Left forelimb (tissue), 1 donor: Measurements from ENCODE around the gene STK25.

ENCODE experiments used
- DNase-seq: peaks from one replicate; pipeline ENCODE4 v3.0.0-alpha.2; 2018; ENCODE audit warnings: low spot score

The STK25 gene

DNA sequence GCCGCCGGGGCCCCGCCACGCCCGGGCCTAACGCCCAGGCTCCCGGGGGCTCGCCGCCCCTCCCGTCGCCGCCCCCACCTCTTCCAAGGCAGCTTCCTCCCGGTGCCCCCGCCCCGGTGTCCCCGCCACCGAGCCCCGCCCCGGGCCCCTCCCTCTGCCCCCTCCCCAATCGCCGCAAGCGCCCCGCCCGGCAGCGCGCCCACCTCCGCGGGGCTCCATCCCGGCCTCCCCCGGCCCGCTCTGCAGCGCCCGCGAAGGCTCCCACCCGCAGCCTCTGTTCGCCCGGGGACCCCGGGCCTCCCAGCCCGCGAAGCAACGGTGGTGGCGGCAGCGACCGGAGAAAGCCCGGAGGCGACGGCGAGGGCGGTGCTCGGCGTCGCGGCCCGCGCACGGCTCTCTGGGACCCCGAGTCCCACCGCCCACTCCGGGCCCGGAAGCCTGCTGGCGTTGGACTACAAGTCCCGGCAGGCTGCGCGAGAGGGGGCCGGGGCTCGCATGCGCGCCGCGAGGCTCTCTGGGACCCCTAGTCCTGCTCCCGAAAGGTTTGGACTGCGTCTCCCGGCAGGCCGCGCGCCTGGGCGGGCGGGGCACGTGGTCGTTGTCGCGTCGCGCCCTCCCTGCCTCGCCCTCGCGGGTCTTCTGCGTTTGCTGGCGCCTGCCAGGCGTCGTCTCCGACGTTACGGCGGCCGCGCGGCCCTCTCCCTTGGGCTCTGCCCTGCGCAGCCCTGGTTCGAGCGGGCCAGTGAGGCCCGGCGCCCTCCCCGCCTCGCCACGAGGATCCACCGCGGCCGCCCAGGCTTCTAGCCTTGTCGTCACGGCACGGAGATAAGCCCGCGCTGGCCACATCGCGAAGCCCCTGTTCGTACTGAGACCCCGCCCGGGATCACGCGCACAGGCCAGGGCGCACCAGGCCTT lies at the start of gene STK25:
TSS of gene STK25 (minus strand) at position 345 of the 915 bp plus-strand sequence. CDS start 549 bp downstream, outside the sequence.
- peak; percentile 98 for DNase-seq

DNA sequence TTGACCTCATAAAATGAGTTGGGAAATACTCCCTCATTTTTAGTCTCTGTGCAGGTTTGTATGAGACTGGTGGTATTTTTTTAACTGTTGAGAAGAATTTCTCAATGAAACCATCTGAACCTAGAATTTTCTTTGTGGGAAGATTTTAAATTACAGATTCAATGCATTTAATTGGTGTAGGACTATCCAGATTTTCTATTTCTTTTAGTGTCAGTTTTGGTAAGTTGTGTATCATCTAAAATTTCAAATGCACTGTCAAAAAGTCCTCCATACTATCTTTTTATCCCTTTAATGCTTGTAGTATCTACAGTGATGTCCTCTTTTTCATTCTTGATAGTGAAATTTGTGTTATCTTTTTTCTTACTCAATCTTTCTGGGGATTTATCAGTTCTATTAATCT lies 48.4 kb upstream of the STK25 start:
- DNase-seq = no peak

DNA sequence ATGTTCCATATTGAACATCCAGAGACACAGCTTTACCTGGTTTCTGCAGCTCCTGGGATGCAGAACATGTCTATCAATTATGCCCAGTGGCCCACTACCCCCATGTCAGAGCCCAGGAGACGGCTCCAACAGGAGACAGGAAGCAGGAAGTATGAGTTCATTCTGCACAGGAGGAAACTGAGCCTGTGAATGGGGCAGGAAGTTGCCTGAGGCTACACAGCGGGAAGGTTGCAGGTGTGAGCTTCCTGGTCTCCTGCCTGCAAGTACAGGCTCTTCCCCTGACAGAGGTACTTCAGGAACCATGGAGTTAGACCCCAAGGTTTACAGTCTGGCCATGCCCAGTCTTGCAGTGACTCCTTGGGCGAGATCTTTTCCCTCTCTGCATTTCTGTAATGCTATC lies 47.3 kb upstream of the STK25 start:
- no peak for DNase-seq

DNA sequence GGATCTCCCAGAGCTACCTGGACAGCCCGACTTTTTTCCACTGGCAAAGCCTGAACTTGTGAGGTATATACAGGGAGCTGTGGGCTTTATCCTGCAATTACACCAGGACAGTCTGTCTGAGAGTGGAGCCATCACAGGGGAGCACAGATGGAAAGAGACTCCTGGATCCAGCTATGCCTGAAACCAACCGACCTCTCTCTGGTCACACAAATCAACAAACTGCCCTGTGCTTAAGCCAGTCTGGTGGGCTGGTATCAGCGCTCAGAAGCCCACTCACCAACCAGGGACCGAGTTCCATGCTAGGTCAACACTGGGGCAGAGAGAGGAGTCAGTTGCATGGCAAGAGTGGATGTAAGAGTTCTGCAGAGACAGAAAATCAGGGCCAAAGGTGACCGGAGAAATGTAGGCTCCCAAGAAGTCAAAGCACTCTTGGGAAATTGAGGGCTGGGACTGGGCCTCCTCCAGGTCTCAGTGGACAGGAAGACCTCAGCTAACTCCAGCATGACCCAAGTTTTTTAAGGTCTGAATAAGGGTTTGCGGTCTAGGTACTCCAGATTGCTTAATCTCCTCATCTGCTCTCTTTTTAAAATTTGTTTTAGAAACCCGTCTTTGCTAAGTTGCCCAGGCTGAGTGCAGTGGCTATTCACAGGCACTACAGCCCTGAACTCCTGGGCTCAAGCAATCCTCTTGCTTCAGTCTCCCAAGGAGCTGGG lies 46.4 kb upstream of the STK25 start:
- no peak for DNase-seq

DNA sequence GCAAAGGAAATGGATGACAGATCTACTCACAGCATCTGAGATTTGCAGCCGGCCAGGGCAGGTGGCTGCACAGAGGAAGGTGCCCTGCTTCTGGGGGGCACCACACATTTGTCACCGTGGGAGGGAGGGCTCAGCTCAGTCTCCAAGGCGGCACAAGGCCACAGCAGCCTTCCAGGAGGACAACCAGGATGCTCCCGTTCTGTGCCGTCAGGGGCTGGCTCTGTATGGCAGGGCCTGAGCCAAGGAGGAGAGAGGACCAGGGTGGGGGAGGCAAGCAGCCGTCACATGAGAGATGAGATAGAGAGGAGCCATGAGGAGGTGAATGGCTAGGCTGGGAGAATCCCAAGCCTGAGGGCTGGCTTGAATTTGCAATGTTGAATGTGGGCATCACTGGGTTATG lies 45.6 kb upstream of the STK25 start:
- no peak for DNase-seq

DNA sequence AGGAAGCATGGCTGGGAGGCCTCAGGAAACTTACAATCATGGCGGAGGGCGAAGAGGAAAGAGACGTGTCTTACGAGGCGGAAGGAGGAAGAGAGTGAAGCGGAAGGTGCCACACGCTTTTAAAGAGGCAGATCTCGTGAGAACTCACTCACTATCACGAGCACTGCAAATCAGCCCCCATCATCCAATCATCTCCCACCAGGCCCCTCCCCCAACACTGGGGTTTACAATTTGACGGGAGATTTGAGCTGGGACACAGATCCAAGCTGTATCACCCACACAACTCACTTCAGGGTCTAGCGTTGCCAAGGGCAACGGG lies 45.1 kb upstream of the STK25 start:
- no peak for DNase-seq

DNA sequence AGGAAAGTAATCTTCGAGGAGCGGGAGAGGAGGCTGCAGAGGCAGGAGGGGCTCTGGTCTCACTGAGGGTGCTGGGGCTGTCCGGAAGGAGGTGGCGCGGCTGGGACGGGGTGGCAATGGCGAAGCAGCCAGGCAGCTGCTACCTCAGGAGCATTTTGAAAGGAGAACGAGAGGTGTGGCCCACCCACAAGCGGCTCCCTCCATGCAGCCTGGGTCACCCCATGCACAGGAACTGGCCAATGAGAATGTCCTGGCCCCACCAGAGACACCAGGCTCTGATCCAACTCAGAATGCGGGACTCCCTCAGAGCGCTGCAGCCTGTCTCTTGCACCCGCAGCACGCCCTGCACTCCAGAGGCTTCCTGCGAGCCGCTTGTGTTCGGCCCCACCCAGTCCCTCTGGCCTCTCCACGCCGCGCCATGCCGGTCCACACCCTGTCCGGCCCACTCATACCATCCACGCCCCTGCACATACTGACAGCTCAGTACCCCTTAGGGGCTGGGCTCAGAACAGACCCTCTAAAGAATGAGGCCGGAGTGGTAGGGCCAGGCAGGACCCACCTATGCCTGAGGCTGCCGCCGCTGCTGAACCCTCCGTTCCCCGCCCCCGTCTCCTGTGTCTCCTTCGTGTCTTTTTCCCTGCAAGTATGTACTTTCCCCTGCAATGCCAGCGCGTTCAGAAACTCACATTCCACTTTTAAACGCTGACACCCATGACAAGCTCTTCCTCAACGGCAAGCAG lies 43.8 kb upstream of the STK25 start:
- DNase-seq = no peak

DNA sequence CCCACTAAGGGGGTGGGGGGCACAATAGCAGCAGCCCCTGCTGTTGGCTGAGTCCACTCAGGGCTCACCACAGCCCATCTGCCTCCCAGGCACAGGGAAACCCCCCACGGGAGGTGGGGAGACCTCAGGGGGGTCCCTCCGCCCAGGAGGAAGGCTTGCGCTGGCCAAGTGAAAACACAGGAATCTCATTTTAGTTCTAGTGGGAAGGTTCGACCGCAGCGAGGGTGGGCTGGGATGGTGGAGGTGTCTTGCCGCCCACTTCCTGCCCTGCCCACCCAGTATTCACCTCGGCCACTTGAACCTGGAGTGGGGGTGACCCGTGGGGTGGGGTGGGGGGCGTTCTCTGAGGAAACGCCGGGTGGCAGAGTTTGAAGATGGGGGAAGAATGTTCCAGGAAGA lies 43.2 kb upstream of the STK25 start:
- DNase-seq = no peak

DNA sequence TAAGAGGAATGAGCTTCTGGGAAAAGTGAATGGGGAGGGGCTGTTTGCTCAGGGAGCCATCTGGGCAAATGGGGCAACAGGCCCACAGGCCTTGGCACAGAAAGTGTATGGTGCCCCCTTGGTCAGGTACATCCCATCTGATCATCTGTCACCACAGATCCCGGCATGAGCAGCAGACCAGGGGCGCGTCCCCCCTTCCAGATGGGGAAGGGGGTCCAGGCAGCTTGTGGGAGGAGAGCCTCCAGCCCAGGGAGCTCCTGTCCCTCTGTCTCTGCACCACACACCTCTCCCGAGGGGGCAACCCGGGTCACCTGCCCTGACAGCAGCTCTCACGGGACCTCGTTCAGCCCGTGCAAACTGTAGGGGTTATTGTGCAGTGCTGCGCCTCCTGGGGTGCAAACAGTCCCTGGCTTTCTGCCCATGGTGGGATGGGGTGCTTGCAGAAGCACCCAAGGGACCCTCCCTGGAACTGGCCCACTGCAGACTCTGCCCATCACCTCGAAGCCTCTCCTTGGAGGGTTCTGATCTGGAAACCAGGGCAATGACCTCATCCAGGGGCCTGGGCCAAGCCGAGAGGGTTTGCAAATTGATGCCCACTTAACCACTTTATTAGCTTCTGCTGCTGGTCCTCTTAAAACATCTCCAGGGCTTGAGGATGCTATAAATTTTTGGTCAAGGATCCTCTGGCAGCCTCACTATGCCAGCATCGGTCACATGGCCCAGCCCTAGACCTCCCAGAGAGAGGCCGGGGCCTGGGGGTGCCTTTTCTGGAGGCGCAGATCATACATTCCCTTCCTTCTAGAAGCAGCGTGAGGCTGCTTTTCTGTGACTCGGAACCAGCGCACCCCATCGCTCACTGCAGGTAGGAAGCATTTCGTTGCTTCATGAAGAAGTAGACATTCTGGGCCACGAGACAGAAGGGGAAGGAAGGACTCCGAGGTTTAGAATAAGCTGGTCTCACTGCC lies 42.5 kb upstream of the STK25 start:
- no peak for DNase-seq

DNA sequence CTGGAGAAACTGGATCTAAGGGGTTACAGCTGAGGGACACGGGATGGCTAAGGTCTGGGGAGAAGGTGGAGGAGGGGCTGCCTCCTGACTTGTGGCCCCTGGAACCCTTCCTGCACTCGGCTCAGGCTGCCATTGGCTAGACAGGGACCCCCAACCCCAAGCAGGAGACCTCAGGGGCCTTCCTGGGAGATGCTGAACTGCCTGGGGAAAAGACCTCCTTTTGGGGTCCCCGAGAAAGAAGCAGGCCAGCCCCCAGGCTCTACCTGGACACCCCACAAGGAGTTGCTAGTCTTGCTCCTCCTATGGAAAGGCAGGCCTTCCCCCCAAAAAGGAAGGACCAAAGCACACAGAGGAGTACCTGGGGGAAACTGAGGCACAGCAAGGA lies 40.1 kb upstream of the STK25 start:
- DNase-seq = no peak

DNA sequence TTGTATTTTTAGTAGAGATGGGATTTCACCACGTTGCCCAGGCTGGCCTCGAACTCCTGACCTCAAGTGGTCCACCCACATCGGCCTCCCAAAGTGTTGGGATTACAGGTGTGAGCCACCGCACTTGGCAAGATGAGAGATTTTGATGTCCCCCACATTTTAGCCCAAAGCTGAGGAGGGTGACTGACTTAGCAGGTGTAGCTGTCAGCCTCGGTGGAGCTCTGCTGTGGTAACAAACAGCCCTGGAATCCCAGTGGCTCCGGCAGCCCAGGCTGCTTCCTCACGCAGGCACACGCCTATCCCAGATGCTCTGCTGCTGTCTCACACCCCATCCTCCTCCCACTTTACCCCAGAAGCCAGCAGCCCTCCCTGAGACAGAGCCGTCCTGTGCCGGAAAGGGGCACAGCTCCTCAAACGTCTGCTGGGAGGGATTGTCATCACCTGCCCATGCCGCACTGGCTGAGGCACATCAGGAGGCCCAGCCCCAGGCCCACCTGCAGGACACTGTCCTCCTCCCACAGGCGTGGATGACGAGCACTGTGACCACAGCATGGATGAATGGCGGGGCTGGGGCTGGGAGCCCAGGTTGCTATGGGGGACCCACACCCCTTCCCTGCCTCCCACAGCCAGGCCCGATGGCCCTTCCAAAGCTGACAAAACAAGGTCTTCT lies 39.5 kb upstream of the STK25 start:
- DNase-seq = no peak

DNA sequence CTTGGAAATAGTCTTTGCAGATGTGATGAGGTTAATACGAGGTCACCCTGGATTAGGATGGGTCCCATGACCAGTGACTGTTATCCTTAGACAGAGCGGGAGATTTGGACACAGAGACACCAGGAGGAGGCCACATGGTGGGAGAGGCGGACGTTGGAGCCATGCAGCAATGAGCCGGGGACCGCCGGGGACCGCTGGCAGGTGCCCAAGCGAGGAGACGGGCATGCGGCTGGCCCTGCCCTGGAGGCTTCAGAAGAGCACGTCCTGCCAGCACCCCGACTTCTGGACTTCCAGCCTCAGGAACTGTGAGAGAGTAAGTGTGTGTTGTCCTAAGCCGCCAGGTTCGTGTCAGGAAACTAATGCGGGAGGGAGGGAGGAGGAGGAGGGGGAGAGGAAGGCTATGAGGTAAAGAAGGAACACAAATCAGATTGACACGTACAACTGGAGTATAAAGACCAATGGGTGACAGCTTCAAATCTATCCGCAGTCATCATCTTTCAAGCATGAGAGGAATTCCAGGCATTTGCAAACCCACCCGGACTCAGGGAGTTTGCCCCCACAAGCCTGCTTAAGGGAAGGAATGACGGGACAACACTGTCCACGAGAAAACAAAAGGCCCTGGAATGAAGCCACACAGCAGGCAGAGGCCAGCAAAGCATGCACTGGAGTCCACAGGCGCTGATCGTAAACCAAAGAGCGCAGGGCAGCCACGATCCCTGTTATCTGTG lies 38.6 kb upstream of the STK25 start:
- no peak for DNase-seq

DNA sequence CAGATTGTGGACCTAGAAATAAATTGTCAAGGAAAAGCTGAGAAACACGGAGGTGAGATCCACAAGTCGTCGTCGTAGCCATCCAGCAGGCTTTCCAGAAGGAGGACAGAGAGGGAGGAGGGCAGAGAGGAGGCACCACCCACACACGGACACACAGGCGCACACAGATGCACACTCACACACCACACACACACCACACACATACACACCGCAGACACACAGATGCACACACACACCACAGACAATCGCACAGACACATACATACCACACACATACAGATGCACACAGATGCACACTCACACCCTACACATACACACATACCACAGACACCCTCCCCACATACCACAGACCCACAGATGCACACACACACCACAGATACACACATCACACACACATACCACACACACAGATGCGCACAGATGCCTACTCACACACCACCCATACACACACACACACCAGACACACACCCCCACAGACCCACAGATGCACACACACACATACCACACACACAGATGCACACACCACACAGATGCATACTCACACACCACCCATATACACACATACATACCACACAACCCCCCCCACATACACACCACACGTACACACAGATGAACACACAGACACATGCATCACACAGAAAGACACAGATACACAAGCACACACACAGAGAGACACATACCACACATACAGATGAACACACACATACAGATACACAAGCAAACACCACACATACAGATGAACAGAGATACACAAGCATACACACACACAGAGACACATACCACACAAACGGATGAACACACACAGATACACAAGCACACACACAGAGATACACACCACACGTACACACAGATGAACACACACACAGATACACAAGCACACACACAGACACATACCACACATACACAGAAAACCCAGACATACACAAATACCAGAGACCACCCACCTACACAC lies 37.4 kb upstream of the STK25 start:
- no peak for DNase-seq

DNA sequence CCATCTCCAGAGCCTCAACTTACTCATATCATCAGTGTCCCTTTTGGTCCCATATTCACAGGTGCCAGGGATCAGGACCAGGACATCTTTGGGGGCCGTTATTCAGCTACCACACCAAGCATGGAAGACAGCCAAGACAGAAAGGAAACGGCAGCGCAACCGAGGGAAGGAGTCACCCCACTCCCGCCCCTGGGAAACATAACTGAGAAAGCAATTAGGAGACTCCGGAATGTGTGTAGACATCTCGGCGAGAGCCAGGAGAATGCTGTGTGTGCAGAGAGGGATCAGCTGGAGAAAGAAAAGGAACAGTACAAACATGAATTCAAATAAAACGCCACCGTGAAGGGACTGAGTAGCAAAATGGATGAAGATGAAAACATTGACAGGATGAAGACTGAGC lies 36.7 kb upstream of the STK25 start:
- no peak for DNase-seq

DNA sequence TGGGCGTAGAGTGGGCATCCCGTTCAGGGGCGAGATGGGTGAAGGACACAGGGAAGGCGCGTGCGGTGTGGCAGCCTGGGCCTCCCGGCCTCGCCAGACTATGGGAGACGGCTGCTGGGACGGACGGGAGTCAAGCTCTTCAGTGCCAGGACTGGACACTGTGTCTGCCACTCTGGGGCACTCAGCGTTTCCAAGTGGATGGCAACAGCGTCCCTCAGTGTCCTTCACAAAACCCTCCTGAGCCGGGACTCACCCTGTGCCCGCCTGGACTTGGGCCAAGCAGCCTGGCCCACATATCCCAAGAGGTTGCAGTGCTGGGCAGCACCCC lies 33.9 kb upstream of the STK25 start:
- no peak for DNase-seq

DNA sequence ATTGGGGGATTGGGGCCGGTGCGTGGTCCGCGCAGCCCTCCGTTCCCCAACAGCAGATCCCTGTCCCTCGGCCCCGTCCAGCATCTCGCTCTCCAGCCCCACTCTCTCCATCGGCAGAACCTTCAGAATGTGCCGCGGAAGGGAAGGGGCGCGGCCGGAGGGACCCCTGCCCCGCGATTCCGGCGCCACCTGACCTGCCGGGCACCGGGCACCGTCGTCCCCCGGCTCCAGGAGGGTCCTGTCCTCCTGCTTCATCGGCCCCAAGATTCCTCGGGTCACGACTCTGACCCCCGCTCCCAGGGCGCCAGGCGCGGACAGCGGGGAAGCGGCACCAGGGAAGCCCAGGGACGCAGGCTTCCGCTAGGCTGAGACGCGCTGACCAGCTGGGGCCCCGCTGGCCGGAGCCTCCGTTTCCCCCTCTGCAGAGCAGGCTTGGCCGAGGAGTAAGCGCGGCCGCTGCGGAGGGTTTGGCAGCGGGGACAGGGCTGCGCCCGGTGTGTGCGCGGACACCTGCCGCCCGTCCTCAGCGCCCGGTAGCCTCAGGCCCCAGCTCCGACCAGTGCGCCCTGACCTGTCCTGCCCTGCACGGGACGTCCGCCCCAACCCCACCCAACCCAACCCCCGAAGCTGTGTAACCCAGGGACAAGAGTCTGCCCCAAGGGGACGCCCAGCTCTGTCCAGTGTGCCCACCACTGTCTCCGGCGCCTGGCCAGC lies 33.3 kb upstream of the STK25 start:
- no peak for DNase-seq

DNA sequence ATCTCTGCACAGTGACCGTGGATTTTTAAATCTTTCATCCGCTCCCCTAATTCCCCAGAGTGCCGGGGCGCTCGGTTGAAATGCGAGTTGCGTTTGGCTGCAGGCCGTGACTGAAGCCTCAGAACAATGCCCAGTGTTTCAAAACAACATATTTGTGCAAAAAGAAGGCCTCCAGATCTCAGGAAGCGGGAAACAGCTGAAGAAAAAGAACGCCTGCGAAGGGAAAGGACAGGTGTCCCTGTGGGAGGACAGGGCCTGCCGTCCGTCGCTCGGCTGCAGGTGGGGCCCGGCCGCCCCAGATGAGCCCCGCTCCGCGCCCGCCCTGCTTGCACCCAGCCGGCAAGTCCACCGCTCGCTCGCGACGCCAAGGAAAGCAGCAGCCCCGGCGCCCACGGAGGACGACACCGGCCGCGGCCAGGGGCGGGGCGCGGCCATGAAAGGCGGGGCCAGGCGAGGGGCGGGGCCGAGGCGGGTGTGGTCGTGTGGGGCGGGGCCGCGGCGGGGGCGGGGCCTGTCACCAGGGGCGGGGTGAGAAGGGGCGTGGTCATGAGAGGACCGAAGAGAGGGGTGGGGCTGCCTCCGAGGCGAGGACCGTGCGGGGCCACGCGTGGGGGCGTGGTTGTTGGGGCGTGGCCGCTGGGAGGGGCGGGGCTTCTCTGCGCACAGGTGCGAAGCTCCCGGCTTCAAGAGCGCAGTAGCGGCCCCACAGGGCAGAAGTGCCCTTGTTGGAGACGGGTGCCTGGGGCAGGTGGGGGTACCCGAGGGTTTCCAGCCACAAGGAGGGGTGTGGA lies 32.6 kb upstream of the STK25 start:
- DNase-seq = peak; percentile 81

DNA sequence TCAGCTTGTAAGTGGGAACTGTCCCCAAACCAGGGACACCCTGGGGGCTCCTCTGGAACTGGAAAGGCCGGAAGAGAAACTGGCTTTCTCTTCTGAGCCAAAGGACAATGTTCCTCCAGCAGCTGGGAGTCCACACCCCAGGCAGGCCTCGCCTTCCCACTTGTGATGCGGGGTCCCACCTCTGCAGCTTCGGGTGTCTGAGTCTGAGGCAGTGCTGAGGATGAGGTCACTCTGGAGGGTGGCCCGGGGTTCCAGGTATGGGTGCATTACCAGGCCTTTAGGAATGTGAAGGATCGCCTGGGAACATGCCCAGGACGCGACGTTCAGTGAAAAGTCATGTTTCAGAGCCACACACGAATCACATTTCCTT lies 32.0 kb upstream of the STK25 start:
- DNase-seq = no peak
